A549 treated with CpdA at 1 μM for 4 hours (cell line): ENCODE measurements around the gene CIB4. TPM values are rescaled to one million over a fixed set of nuclear protein-coding genes. Genes with fewer than 3 reads are reported as not detected.

Experiments used
- total RNA-seq: library from RNA; stranded (reverse); fragments of 200-300 nt; extraction: Qiagen RNA extraction; gene quantifications from 5 replicates; pipeline ENCODE4 v1.2.3, GENCODE V29; 2022; ENCODE audit warnings: low read depth

Gene CIB4
- total RNA-seq: 0.35 TPM in 1 of 5 replicates, not detected in the others

DNA sequence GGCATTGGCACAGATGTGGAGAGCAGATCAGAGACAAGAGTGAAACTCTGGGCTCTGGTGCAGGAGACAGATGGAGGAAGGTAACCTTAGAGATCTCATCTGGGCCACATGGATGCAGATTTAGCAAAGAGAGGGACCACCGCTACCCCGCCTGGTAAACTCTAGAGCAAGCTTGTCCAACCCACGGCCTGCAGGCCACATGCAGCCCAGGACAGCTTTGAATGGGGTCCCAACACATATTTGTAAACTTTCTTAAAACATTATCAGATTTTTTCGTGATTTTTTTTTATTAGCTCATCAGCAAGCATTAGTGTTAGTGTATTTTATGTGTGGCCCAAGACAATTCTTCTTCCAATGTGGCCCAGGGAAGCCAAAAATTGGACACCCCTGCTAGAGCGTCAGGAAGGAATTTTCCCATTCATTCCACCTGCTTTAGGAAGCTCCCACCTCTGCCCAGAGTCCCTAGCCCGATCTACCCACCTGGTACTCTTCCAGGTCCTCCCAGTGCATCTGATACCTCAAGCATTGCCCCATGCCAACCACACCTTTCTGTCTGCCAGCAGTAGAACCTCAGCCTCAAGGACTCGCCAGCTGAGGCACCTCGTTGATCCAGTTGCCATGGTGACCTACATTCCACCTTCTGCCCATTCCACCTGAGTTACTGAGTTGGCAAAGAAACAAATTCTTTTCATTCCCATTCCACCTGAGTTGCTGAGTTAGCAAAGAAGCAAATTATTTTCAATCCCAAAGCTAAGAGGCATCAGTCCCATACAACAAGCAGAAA is at the start of gene CIB4:
Gene CIB4, minus strand, starts transcription at position 586 of the 784 bp plus-strand sequence. Its CDS starts 52 bp downstream, at position 534.

Other genes starting within 250 kb of the CIB4 start
- gene DRC1, start 239.4 kb downstream of the CIB4 start, total RNA-seq: 0.20 to 0.50 TPM (median 0.26 TPM) in 4 of 5 replicates, not detected in the other
- gene OTOF, start 163.2 kb downstream of the CIB4 start, total RNA-seq: 0.06 to 0.12 TPM (median 0.07 TPM) in 5 replicates
- gene KCNK3, start 51.4 kb upstream of the CIB4 start, total RNA-seq: 0.84 to 1.5 TPM (median 1.2 TPM) in 5 replicates
- gene SLC35F6, start 122.9 kb upstream of the CIB4 start, total RNA-seq: 36.6 to 41.1 TPM (median 38.7 TPM) in 5 replicates
- 45.4 to 62.8 TPM (median 52.8 TPM) in 5 replicates for gene CENPA, start 144.7 kb upstream of the CIB4 start, total RNA-seq
- 3.6 to 5.9 TPM (median 5.2 TPM) in 5 replicates for gene DPYSL5, start 206.8 kb upstream of the CIB4 start, total RNA-seq